GM21825 (cell line): ENCODE results near the gene LRRC8D.

Source experiments
- ATAC-seq: cut with Tn5 transposase; IDR thresholded peaks from one replicate; pipeline ENCODE4 v1.9.1; 2021; ENCODE audit warnings: mild to moderate bottlenecking, moderate library complexity; ENCODE audit not compliant: unreplicated experiment

LRRC8D gene

GRCh38 chr1:89865498-89866382 is 44.9 kb downstream of the LRRC8D start:
- ATAC-seq: no peak

GRCh38 chr1:89866568-89866967 is 45.7 kb downstream of the LRRC8D start:
- ATAC-seq: no peak

- no peak for ATAC-seq
Observed at GRCh38 chr1:89870998-89871397, 50.2 kb downstream of the LRRC8D start.

GRCh38 chr1:89871768-89872473 is 51.1 kb downstream of the LRRC8D start:
- no peak for ATAC-seq

- no peak for ATAC-seq
Observed at GRCh38 chr1:89872567-89872966, 51.7 kb downstream of the LRRC8D start.

- no peak for ATAC-seq
Observed at GRCh38 chr1:89873288-89873687, 52.5 kb downstream of the LRRC8D start.

GRCh38 chr1:89873770-89874169 is 52.9 kb downstream of the LRRC8D start:
- ATAC-seq: no peak

GRCh38 chr1:89876463-89876862 is 55.6 kb downstream of the LRRC8D start:
- ATAC-seq: no peak

GRCh38 chr1:89877756-89878155 is 56.9 kb downstream of the LRRC8D start:
- ATAC-seq: no peak

GRCh38 chr1:89878256-89878655 is 57.4 kb downstream of the LRRC8D start:
- no peak for ATAC-seq

GRCh38 chr1:89880679-89881078 is 59.8 kb downstream of the LRRC8D start:
- ATAC-seq: no peak

- ATAC-seq: no peak
Observed at GRCh38 chr1:89881415-89882058, 60.7 kb downstream of the LRRC8D start.

GRCh38 chr1:89882348-89883029 is 61.7 kb downstream of the LRRC8D start:
- no peak for ATAC-seq

- no peak for ATAC-seq
Observed at GRCh38 chr1:89883030-89883379, 62.2 kb downstream of the LRRC8D start.

- no peak for ATAC-seq
Observed at GRCh38 chr1:89884718-89885596, 64.1 kb downstream of the LRRC8D start.

GRCh38 chr1:89887270-89887669 is 66.4 kb downstream of the LRRC8D start:
- no peak for ATAC-seq

GRCh38 chr1:89887713-89888112 is 66.9 kb downstream of the LRRC8D start:
- no peak for ATAC-seq

- no peak for ATAC-seq
Observed at GRCh38 chr1:89888480-89889322, 67.9 kb downstream of the LRRC8D start.

- ATAC-seq: no peak
Observed at GRCh38 chr1:89889323-89889615, 68.4 kb downstream of the LRRC8D start.
